SK-N-MC (cell line): Measurements from ENCODE around the gene USP13.

Source experiments
- DNase-seq: peaks from one replicate; pipeline ENCODE4 v3.0.0-alpha.2; 2011; ENCODE audit warnings: low read depth, low spot score
- H3K27ac ChIP-seq: fragments of 200-600 bp; sonication (generic); 2 replicates; pipeline ENCODE4 v1.5.1; 2016; ENCODE audit warnings: mixed run types
- H3K36me3 ChIP-seq: fragments of 200-600 bp; sonication (generic); 2 replicates; pipeline ENCODE4 v1.6.1; 2017; ENCODE audit warnings: antibody characterized with exemption, low read length, mixed read lengths; ENCODE audit not compliant: insufficient read depth
- H3K4me3 ChIP-seq: fragments of 200-600 bp; sonication (generic); 2 replicates; pipeline ENCODE4 v1.5.1; 2016
- H3K9ac ChIP-seq: fragments of 200-600 bp; sonication (generic); 2 replicates; pipeline ENCODE4 v1.8.0; 2017; ENCODE audit warnings: mixed run types, mixed read lengths; ENCODE audit not compliant: insufficient read length
- H3K9me3 ChIP-seq: fragments of 200-600 bp; sonication (generic); 2 replicates; pipeline ENCODE4 v1.6.1; 2017; ENCODE audit warnings: low read depth, mild to moderate bottlenecking, antibody characterized with exemption, low read length, moderate library complexity, mixed read lengths
- EZH2 ChIP-seq: fragments of 200-600 bp; sonication (generic); IDR thresholded peaks from one replicate; pipeline ENCODE4 v1.6.1; 2017; ENCODE audit warnings: antibody characterized with exemption
- FOXP2 ChIP-seq: optimal IDR thresholded peaks from 2 replicates; pipeline ENCODE3; 2011; ENCODE audit warnings: mild to moderate bottlenecking, moderate library complexity; ENCODE audit not compliant: insufficient read depth; ENCODE audit errors: extremely low read length, control extremely low read depth
- POLR2AphosphoS5 ChIP-seq: IDR thresholded peaks from 2 replicates; pipeline ENCODE4 v1.6.1; 2012; ENCODE audit warnings: mild to moderate bottlenecking, low read depth, low read length, borderline replicate concordance

USP13 gene

DNA sequence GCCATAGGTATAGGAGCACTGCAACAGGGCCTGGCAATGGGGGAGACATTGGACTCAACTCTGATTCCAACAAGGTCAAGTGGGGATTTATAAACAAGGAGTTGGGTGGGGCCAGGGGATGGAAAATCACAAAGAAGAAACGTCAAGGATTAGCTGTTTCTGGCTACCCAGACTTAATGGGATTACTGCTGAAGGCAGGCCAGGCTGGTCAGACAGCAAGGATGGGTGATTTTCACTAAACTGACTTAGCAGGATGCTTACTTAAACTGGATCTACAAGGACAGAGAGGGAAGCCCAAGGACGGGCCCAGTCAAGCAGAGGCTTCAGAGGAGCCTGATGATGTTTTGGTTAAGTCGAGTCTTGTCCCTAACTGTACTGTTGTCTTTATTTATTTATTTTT, 76.2 kb downstream of the USP13 start:
- Histone ChIP-seq H3K27ac (no peak overlapping the region), H3K4me3 (no peak overlapping the region), H3K36me3 (peaks cover 39% of the 10 kb centered on the region), H3K9ac (no peak overlapping the region), H3K9me3 (no peaks in the 10 kb centered on the region)
- DNase-seq, result no peak
- TF ChIP-seq EZH2, result no peak
- TF ChIP-seq POLR2AphosphoS5, result no peak
- TF ChIP-seq FOXP2, result no peak

DNA sequence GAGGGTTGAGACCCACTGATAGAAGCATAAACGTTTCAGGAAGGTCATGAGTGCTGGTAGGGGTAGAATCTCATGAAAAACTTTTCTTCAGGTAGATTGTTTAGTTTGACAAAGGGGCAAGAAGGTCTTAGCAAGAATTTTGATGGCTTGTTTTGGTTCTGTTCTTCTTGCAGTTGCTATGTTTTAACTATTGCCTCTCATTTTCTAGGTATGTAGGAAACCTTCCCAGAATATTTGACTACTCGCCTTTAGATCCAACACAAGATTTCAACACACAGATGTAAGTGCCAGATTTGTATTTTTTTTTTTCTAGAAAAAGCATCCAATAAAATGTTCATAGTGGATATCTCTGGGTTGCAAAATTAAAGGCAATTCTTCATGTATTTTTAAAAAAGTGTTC, 77.1 kb downstream of the USP13 start:
- Histone ChIP-seq H3K9ac (no peak overlapping the region), H3K4me3 (no peak overlapping the region), H3K27ac (no peak overlapping the region), H3K9me3 (no peaks in the 10 kb centered on the region), H3K36me3 (peaks cover 39% of the 10 kb centered on the region)
- no peak for DNase-seq
- no peak for TF ChIP-seq POLR2AphosphoS5

GRCh38 chr3:179730506-179730905, 77.7 kb downstream of the USP13 start:
- H3K9ac ChIP-seq, result no peak overlapping the region
- no peak overlapping the region for H3K4me3 ChIP-seq
- TF ChIP-seq POLR2AphosphoS5, result no peak
- no peak for TF ChIP-seq EZH2
- H3K27ac ChIP-seq, result no peak overlapping the region
- DNase-seq, result no peak
- peaks cover 39% of the 10 kb centered on the region for H3K36me3 ChIP-seq
- no peaks in the 10 kb centered on the region for H3K9me3 ChIP-seq

DNA sequence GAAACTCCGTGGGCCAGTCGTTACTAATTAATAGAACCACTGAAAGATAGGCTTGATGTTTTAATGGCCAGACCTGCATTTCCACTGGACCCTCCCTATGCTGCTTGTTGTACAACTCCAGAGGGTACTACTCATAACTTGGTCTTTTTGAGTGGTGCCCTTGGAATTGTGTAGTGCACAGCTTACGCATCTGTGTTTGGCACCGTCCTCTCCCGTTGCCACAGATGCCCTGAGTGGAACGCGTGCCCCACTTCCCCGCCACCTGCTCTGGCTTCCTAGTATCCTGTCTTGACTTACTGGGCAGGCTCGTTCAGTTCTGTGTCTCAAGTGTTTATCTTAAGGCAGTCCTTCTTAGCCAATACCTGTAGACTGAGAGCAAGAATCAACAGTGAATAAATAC, 78.7 kb downstream of the USP13 start:
- peaks cover 39% of the 10 kb centered on the region for H3K36me3 ChIP-seq
- TF ChIP-seq EZH2, result no peak
- no peak for TF ChIP-seq FOXP2
- no peak for TF ChIP-seq POLR2AphosphoS5

DNA sequence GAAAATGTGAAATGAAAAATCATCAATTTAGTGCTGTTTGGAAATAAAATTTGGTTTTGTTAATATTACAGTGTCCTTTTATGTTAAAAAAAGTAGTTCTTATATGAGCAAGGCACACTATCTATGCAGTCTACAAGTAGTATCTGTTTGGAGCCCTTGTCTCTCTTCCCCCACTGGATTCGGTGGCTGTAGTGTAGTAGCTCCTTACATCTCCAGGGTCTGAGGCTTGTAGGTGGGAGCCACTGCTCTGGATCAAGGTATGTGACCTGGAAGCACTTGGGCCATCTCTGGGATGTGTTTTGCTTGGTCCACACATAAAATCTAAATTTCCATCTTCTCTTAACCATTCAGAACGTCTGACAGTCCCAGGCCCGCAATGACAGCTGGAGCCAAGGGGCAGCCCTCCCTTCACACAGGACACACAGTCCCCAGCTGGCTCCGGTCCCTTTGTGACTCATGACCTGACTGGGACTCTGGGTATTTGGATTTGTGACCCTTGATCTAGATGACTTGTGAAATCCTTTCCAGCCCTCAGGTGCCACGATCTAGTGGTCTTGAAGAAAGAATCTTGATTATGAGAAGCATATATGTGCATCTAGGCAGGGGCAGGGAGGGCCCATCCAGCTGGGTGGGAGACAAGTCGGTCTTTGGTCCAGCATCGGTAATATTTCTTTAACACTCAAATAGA, 80.0 kb downstream of the USP13 start:
- peaks cover 39% of the 10 kb centered on the region for H3K36me3 ChIP-seq
- H3K27ac ChIP-seq, result no peak overlapping the region
- no peaks in the 10 kb centered on the region for H3K9me3 ChIP-seq
- no peak overlapping the region for H3K9ac ChIP-seq
- no peak for DNase-seq
- H3K4me3 ChIP-seq, result no peak overlapping the region
- no peak for TF ChIP-seq FOXP2
- no peak for TF ChIP-seq EZH2
- TF ChIP-seq POLR2AphosphoS5, result no peak

More for the DNA sequence above, 78.7 kb downstream of the USP13 start:
- no peaks in the 10 kb centered on the region for H3K9me3 ChIP-seq
- no peak for DNase-seq
- H3K27ac ChIP-seq, result no peak overlapping the region
- H3K4me3 ChIP-seq, result no peak overlapping the region
- no peak overlapping the region for H3K9ac ChIP-seq

GRCh38 chr3:179733797-179734196, 81.0 kb downstream of the USP13 start:
- TF ChIP-seq FOXP2 (no peak), EZH2 (no peak), POLR2AphosphoS5 (no peak)
- Histone ChIP-seq H3K9me3 (no peaks in the 10 kb centered on the region), H3K27ac (no peak overlapping the region), H3K36me3 (peaks cover 42% of the 10 kb centered on the region), H3K4me3 (no peak overlapping the region), H3K9ac (no peak overlapping the region)
- DNase-seq, result no peak

- Histone ChIP-seq H3K36me3 (peaks cover 39% of the 10 kb centered on the region), H3K9ac (no peak overlapping the region), H3K9me3 (no peaks in the 10 kb centered on the region), H3K27ac (no peak overlapping the region), H3K4me3 (no peak overlapping the region)
- no peak for DNase-seq
- TF ChIP-seq POLR2AphosphoS5, result no peak
- no peak for TF ChIP-seq EZH2
- TF ChIP-seq FOXP2, result no peak
Observed at GRCh38 chr3:179734497-179735281, 81.8 kb downstream of the USP13 start.

DNA sequence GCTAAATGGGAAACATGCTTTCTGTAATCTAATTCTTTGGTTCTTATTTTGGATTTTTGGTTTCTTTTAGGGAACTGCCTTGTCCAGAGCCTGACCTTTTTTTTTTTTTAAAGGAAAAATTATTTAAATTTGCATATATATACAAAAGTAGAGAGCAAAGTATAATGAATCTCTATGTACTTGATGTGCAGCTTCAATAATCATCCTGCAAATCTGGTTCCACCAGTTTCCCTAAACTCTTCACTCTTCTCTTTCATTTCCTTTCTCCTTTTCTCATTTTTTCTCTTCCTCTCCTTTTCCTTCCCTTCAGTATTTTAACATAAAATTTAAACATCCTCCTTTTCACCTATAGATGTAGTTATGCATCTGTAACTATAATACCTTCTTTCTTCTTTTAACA, 82.5 kb downstream of the USP13 start:
- no peak for TF ChIP-seq FOXP2
- no peak for TF ChIP-seq POLR2AphosphoS5
- no peak for TF ChIP-seq EZH2
- no peak overlapping the region for H3K9ac ChIP-seq
- H3K36me3 ChIP-seq, result peaks cover 35% of the 10 kb centered on the region

GRCh38 chr3:179738998-179739397, 86.2 kb downstream of the USP13 start:
- Histone ChIP-seq H3K4me3 (no peak overlapping the region), H3K27ac (no peak overlapping the region), H3K9me3 (no peaks in the 10 kb centered on the region), H3K36me3 (peaks cover 24% of the 10 kb centered on the region), H3K9ac (no peak overlapping the region)
- TF ChIP-seq POLR2AphosphoS5 (no peak), EZH2 (no peak), FOXP2 (no peak)
- no peak for DNase-seq

More for the DNA sequence above, 82.5 kb downstream of the USP13 start:
- Histone ChIP-seq H3K4me3 (no peak overlapping the region), H3K27ac (no peak overlapping the region), H3K9me3 (no peaks in the 10 kb centered on the region)
- DNase-seq, result no peak
